GM18505 (cell line): ENCODE results near the gene NCBP3.
"Not testable (repeated sequence)": the region's sequence is repeated elsewhere in the genome, so short reads cannot be mapped to it uniquely, and the experiment has no call there.

Source experiments
- ATAC-seq: cut with Tn5 transposase; IDR thresholded peaks from one replicate; pipeline ENCODE4 v1.9.1; 2021; ENCODE audit not compliant: unreplicated experiment
- POLR2A ChIP-seq: IDR thresholded peaks from 4 replicates; pipeline ENCODE4 v1.6.1; 2011; ENCODE audit warnings: borderline replicate concordance; ENCODE audit not compliant: insufficient read depth, insufficient read length; ENCODE audit errors: extremely low read depth

NCBP3 gene

GRCh38 chr17:3875317-3875716, 29.3 kb upstream of the NCBP3 start:
- no peak for TF ChIP-seq POLR2A
- no peak for ATAC-seq

GRCh38 chr17:3873862-3874261, 27.8 kb upstream of the NCBP3 start:
- no peak for ATAC-seq

DNA sequence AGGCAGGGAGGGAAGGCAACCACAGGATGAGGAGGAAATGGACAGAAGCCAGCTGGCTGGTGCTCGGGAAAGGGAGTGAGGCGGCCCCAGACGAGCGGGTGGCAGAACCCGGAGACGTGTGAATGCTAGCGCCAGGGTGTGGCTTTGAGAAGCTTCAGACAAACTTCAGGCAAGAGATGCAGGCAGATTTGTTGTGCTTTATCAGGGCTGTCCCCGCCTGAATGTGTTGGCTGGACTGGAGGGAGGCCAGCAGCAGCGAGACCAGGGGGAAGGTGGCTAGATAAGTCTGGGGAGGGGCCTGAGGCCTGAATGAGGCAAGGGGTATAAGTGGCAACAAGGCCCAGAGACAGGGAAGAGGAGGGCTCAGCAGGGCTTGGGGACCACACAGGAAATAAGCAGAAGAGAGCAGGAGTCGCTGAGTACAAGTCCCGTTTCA, 24.8 kb upstream of the NCBP3 start:
- no peak for ATAC-seq
- TF ChIP-seq POLR2A = no peak

More at GRCh38 chr17:3873862-3874261, 27.8 kb upstream of the NCBP3 start:
- TF ChIP-seq POLR2A = no peak

DNA sequence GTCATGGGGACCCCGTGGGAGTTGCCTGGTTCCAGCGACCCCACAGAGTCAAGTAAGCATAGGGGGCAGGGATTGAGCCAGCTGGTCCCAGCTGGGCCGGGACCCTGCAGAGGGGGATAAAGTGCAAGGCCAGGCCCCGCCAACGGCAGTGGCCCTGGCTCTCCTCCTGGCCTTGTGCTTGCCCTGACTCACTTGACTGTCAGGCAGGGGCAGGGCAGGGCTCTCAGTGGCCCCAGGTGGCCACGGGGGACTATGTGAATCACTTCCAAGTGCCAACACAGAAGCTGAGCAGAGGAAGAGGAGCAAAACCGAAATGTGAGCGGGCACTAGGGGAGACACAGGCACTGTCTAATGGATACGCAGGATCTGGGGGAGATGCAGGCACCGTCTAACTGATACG, 21.6 kb upstream of the NCBP3 start:
- TF ChIP-seq POLR2A = no peak
- ATAC-seq = no peak

GRCh38 chr17:3867106-3867505, 21.1 kb upstream of the NCBP3 start:
- no peak for TF ChIP-seq POLR2A
- ATAC-seq = no peak

DNA sequence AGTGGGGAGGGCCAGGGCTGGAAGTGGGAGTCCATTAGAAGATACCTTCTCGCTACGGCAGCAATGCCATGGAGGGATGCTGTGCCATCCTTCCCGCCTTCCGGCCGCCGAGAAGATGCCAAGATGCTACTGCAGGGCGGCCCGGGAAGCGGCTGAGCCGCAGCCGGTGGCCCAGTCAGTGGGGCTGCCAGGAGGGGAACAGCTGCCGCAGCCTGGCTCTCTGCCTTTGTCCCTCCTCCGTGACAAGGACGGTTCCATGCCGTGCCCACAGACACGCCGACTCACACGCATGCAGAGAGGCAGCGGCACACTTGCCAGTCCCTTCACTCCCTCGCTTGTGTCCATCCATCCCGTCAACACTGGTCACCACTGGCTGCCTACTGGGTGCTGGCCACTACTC, 20.2 kb upstream of the NCBP3 start:
- no peak for TF ChIP-seq POLR2A
- no peak for ATAC-seq

GRCh38 chr17:3865176-3865575, 19.1 kb upstream of the NCBP3 start:
- ATAC-seq = no peak
- no peak for TF ChIP-seq POLR2A

GRCh38 chr17:3864534-3864933, 18.5 kb upstream of the NCBP3 start:
- ATAC-seq = no peak
- no peak for TF ChIP-seq POLR2A

DNA sequence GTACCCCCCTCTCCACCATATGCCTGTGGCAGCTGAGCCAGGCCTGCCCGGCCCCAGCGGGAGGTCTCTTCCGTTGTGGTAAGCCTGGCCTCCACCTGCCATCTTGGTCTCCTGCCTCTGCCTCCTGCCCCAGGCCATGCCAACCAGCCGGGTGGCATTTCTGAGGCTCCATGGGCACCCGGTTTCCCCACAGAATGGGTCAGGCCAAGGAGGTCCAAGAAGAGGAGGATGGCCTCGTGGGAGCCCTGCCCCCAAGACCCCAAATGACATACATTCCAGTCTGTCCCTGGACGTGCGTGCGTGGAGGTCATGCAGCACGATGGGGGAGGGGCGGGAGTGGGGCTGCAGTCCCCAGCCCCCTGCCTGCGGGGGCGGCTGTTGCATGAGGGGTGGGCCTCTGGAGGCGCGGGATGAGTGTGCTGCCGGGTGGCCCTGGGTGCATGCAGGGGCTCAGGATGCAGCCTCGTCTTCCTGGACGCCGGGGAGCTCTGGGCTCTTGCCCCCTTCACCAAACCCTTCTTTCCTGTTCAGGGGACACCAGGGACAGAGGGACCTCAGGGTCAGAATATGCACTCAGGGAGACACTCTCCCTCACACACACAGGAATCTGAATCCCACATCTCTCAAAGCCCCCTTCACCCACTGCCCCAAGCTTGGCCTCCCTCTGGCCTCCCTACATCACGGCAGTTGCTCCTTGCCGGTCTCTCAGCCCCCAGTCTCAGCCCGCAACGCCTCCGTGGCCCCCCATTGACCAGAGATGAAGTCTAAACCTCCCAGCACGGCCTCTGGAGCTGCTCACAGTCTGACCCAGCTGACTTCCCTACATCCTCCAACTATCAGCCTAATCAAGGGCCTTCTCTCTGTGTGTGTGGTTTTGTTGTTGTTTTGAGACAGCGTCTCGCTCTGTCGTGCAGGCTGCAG, 16.0 kb upstream of the NCBP3 start:
- no peak for TF ChIP-seq POLR2A
- no peak for ATAC-seq

- TF ChIP-seq POLR2A = no peak
- ATAC-seq = no peak
Observed at GRCh38 chr17:3860939-3861700, 15.1 kb upstream of the NCBP3 start.

DNA sequence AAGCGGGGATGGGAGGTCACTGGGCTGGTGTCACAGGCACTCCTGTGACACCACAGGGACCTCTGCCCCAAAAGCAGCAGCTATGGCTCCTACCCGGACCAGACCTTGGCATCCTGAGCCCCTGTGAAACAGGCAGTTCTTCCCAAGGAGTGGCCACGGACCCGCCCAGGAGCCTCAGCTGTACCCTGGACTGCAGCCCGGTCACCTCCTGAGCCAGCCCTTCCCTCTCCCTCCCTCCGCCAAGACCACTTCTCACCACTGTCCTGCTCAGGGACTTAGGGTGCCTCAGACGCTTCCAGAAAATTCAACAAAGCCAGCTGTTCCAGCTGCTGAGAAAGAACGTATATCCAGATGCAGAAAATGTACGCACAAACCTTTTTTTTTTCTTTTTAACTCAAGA, 13.9 kb upstream of the NCBP3 start:
- ATAC-seq = no peak
- no peak for TF ChIP-seq POLR2A

DNA sequence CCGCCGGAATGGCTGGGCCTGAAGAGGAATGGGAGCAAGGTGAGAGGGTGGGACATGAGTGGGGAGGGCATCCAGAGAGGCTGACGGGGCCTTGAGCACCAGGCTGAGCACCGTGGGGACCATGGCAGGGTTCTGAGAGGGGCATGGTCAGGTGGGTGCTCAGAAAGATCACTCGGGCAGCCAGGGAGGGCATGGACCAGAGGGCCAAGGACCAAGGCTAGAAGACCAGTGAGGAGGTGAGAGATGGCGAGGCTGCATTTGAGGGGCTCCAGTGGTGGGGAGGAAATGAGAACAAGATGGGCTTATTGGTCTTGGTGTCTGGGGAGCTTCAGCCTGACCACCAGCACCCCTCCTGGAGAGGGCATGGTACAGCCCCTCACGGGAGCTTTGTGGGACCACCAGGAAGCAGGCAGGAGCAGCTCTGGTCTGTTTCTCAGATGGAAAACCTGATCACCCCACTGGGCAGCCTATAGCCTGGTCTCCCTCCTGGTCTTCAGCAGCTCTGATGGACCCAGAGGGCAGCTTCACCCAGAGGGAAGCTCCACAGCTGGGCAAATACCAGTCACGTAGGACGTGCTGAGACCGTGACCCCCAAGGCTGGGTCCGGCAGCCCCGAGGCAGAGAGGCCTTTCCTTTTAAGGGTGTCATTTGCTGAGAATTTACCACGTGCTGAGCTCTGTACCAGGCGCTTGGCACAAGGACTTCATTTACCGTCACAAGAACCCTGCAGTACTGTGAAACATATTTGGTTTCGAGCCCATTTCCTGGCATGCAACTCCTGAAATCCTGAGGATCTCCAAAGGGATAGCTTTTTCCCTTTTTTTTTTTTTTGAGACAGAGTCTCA, 11.4 kb upstream of the NCBP3 start:
- ATAC-seq = no peak
- no peak for TF ChIP-seq POLR2A

- ATAC-seq = not testable (repeated sequence)
Observed at GRCh38 chr17:3854204-3854603, 8.2 kb upstream of the NCBP3 start.

DNA sequence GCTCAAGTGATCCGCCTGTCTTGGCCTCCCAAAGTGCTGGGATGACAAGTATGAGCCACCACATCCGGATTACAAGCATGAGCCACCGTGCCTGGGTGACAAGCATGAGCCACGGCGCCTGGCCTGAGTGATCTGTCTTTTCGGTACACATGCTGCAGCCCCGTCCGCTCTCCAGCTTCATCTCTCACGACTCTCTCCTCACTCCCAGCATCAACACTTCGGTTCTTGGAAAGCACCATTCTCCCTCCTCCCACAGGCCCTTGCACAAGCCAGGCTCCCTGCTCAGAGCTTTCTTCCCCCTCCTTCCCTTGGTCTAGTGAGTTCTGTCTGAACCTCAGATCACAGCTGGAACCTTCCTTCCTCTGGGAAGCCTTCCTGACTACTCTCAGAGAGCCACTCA, 6.5 kb upstream of the NCBP3 start:
- no peak for TF ChIP-seq POLR2A
- no peak for ATAC-seq
